ENCODE results near the gene COX4I1.

COX4I1 gene

DNA sequence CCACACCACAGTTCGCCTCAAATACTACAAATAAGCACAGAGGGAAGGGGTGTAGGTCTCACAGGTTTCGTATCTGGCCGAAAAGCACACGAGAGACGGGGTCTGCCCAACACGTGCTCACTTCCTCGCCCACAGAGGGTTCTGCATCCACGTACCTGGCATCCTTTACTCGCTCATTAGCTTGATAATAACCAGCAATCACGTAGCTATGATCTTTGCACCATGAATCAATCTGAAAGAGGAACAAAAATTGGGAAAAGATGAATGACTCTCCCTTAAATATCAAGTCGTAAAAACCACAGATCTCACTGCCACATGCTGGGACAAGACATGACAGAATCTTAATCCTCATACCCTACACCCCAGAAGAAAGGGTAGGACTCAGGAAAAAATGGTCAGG, 10.7 kb upstream of the COX4I1 start:
- Histone ChIP-seq H3K36me3 (ENCODE audit: control insufficient read depth, insufficient read depth, low read length) (peaks cover 32% of the 10 kb centered on the region), H3K9ac (ENCODE audit: low read depth, low read length) (no peak overlapping the region), H3K4me1 (ENCODE audit: control insufficient read depth, insufficient read depth, low read length) (no peaks in the 10 kb centered on the region), H3K9me3 (ENCODE audit: control insufficient read depth, insufficient read depth, low read length) (no peaks in the 10 kb centered on the region), H3K4me3 (ENCODE audit: low read depth, low read length) (no peak overlapping the region), H3K27me3 (ENCODE audit: control insufficient read depth, insufficient read depth, low read length) (no peaks in the 10 kb centered on the region)

DNA sequence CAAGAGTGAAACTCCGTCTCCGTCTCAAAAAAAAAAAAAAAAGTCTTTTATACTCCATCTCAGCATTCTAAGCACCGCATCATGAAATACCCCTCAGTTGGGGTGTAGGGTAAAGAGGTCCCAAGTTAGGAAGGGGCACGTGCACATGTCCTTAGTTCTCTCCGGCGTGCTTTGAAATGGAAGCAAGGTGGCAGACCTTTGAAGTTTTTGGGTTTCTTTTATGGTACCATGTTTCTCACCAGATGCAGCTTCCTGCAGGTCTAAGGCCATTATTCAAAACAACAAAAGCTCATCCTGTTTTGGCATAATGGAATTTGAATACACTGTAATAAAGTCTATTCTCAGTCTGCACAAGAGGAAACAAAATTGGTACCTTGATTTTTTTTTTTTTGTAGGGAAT, 9.7 kb upstream of the COX4I1 start:
- no peak overlapping the region for H3K9ac ChIP-seq (ENCODE audit: low read depth, low read length)
- no peaks in the 10 kb centered on the region for H3K27me3 ChIP-seq (ENCODE audit: control insufficient read depth, insufficient read depth, low read length)
- no peaks in the 10 kb centered on the region for H3K4me1 ChIP-seq (ENCODE audit: control insufficient read depth, insufficient read depth, low read length)
- no peaks in the 10 kb centered on the region for H3K9me3 ChIP-seq (ENCODE audit: control insufficient read depth, insufficient read depth, low read length)
- no peak overlapping the region for H3K4me3 ChIP-seq (ENCODE audit: low read depth, low read length)
- peaks cover 34% of the 10 kb centered on the region for H3K36me3 ChIP-seq (ENCODE audit: control insufficient read depth, insufficient read depth, low read length)

DNA sequence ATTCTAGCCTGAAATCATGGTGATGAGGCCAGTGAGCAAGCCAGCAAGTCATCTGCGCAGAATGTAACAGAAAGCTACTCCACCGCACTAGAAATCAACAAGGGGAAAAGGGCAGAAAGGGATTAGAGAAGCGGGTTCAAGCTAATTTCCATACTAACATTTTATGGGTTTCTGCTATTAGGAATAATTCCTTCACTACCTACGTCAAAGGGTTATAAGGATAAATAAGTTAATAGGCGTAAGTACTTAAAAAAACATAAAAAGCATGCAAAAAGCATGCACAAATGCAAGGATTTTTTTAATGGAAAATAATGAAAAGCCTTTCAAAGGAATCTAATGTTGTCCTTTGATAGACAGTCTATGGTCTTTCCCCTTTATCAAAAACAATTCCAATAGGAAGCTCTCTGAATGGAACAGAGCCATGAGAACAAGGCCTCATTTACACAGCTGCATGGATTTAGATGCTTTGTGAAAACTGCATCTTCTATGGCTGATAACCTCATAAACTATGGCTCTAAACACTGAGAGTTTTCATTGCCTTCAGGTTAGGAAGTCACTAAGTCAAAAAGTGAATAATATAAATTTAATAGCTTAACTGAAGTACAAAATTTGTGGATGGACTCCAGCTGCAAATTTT, 5.7 kb upstream of the COX4I1 start:
- Histone ChIP-seq H3K4me3 (ENCODE audit: low read depth, low read length) (no peak overlapping the region), H3K27me3 (ENCODE audit: control insufficient read depth, insufficient read depth, low read length) (no peaks in the 10 kb centered on the region), H3K9me3 (ENCODE audit: control insufficient read depth, insufficient read depth, low read length) (no peaks in the 10 kb centered on the region), H3K36me3 (ENCODE audit: control insufficient read depth, insufficient read depth, low read length) (peaks cover 18% of the 10 kb centered on the region), H3K4me1 (ENCODE audit: control insufficient read depth, insufficient read depth, low read length) (peaks cover 3% of the 10 kb centered on the region), H3K9ac (ENCODE audit: low read depth, low read length) (no peak overlapping the region)

- H3K36me3 ChIP-seq (ENCODE audit: control insufficient read depth, insufficient read depth, low read length): peaks cover 18% of the 10 kb centered on the region
- H3K4me1 ChIP-seq (ENCODE audit: control insufficient read depth, insufficient read depth, low read length): peaks cover 3% of the 10 kb centered on the region
- no peaks in the 10 kb centered on the region for H3K27me3 ChIP-seq (ENCODE audit: control insufficient read depth, insufficient read depth, low read length)
- H3K9me3 ChIP-seq (ENCODE audit: control insufficient read depth, insufficient read depth, low read length): no peaks in the 10 kb centered on the region
- no peak overlapping the region for H3K9ac ChIP-seq (ENCODE audit: low read depth, low read length)
- no peak overlapping the region for H3K4me3 ChIP-seq (ENCODE audit: low read depth, low read length)
Measured at GRCh38 chr16:85794696-85795095, 4.8 kb upstream of the COX4I1 start.

GRCh38 chr16:85796152-85796551, 3.3 kb upstream of the COX4I1 start:
- Histone ChIP-seq H3K9ac (ENCODE audit: low read depth, low read length) (no peak overlapping the region), H3K27me3 (ENCODE audit: control insufficient read depth, insufficient read depth, low read length) (no peaks in the 10 kb centered on the region), H3K4me1 (ENCODE audit: control insufficient read depth, insufficient read depth, low read length) (peaks cover 3% of the 10 kb centered on the region), H3K4me3 (ENCODE audit: low read depth, low read length) (no peak overlapping the region), H3K36me3 (ENCODE audit: control insufficient read depth, insufficient read depth, low read length) (peaks cover 18% of the 10 kb centered on the region), H3K9me3 (ENCODE audit: control insufficient read depth, insufficient read depth, low read length) (no peaks in the 10 kb centered on the region)

GRCh38 chr16:85796599-85796998, 2.9 kb upstream of the COX4I1 start:
- Histone ChIP-seq H3K9ac (ENCODE audit: low read depth, low read length) (no peak overlapping the region), H3K4me1 (ENCODE audit: control insufficient read depth, insufficient read depth, low read length) (peaks cover 3% of the 10 kb centered on the region), H3K36me3 (ENCODE audit: control insufficient read depth, insufficient read depth, low read length) (peaks cover 20% of the 10 kb centered on the region), H3K4me3 (ENCODE audit: low read depth, low read length) (no peak overlapping the region), H3K27me3 (ENCODE audit: control insufficient read depth, insufficient read depth, low read length) (no peaks in the 10 kb centered on the region), H3K9me3 (ENCODE audit: control insufficient read depth, insufficient read depth, low read length) (no peaks in the 10 kb centered on the region)

DNA sequence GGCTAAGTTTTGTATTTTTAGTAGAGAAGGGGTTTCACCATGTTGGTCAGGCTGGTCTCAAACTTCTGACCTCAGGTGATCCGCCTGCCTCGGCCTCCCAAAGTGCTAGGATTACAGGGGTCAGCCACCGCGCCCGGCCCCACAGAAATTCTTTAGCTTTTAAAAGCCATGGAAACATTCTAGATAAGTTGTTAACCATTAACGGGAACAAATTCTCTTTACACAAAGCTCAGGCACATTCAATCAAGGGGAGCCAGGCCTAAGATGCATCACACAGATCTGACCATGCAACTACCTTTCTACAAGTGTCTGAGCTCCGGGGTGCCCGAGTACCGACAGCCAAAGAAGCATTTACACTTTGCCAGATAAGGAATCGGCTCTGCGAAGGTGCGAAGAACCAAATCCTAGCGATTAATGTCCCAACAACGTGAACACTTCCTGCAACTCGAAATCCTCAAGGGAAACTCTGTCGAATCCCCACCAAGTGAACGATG, 1.2 kb upstream of the COX4I1 start:
- H3K27me3 ChIP-seq (ENCODE audit: control insufficient read depth, insufficient read depth, low read length): no peaks in the 10 kb centered on the region
- no peaks in the 10 kb centered on the region for H3K9me3 ChIP-seq (ENCODE audit: control insufficient read depth, insufficient read depth, low read length)
- H3K4me1 ChIP-seq (ENCODE audit: control insufficient read depth, insufficient read depth, low read length): peaks cover 3% of the 10 kb centered on the region
- H3K4me3 ChIP-seq (ENCODE audit: low read depth, low read length): peak overlapping the region; percentile 97
- peaks cover 28% of the 10 kb centered on the region for H3K36me3 ChIP-seq (ENCODE audit: control insufficient read depth, insufficient read depth, low read length)
- H3K9ac ChIP-seq (ENCODE audit: low read depth, low read length): peak overlapping the region; percentile 91

DNA sequence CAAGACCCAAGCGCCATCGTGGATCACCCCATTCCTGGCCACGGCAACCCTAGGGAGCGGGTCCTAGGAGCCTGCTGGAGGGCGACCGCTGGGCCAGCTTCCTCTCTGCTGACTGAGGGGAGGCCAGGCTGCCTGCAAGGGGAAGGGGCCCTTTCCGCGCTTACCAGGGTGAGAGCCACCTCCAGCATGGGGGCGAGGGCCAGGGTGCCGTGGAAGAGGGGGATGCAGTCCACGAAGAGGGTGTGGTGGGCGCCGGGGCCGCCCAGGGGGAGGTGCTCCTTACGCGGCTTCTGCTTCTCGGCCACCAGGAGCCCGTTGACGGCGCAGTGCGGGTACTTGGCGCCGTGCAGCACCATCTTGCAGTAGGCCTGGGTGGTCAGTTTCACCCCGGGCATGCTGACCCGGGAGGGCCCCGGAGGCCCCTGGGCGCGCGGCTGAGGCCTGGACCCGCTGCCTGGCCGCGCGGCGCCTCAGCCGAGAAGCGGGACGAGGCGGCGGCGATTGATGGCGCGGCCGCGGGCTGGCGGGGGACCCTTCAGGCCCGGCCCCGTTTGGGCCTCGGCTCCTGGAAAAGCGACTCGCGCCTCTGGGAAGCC, 496 bp upstream of the COX4I1 start:
- Histone ChIP-seq H3K9me3 (ENCODE audit: control insufficient read depth, insufficient read depth, low read length) (no peaks in the 10 kb centered on the region), H3K4me3 (ENCODE audit: low read depth, low read length) (peak overlapping the region; percentile 97), H3K27me3 (ENCODE audit: control insufficient read depth, insufficient read depth, low read length) (no peaks in the 10 kb centered on the region), H3K4me1 (ENCODE audit: control insufficient read depth, insufficient read depth, low read length) (peaks cover 3% of the 10 kb centered on the region), H3K9ac (ENCODE audit: low read depth, low read length) (peak overlapping the region; percentile 91), H3K36me3 (ENCODE audit: control insufficient read depth, insufficient read depth, low read length) (peaks cover 32% of the 10 kb centered on the region)

DNA sequence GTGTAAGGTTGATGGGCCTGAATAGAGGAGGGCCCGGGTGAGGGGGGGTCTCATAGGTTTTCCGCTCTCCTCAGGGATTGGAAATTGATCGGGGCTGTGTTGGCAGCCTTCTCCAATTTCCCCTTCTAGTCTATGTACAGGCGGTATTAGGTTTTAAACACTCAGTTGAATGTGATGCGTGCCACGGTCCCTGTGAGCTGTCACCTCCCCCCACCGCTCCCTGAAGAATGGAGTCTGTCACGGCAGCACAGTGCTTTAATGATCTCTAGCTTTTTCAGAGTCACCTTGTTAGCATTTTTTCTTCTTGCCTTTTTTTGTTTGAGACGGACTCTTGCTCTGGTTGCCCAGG, 800 bp downstream of the COX4I1 start:
- H3K27me3 ChIP-seq (ENCODE audit: control insufficient read depth, insufficient read depth, low read length): no peaks in the 10 kb centered on the region
- peak overlapping the region; percentile 73 for H3K9ac ChIP-seq (ENCODE audit: low read depth, low read length)
- peak overlapping the region; percentile 97 for H3K4me3 ChIP-seq (ENCODE audit: low read depth, low read length)
- no peaks in the 10 kb centered on the region for H3K9me3 ChIP-seq (ENCODE audit: control insufficient read depth, insufficient read depth, low read length)
- H3K36me3 ChIP-seq (ENCODE audit: control insufficient read depth, insufficient read depth, low read length): peaks cover 38% of the 10 kb centered on the region
- peaks cover 3% of the 10 kb centered on the region for H3K4me1 ChIP-seq (ENCODE audit: control insufficient read depth, insufficient read depth, low read length)

GRCh38 chr16:85803570-85803969, 4.1 kb downstream of the COX4I1 start:
- Histone ChIP-seq H3K36me3 (ENCODE audit: control insufficient read depth, insufficient read depth, low read length) (peaks cover 43% of the 10 kb centered on the region), H3K4me3 (ENCODE audit: low read depth, low read length) (no peak overlapping the region), H3K9me3 (ENCODE audit: control insufficient read depth, insufficient read depth, low read length) (no peaks in the 10 kb centered on the region), H3K4me1 (ENCODE audit: control insufficient read depth, insufficient read depth, low read length) (no peaks in the 10 kb centered on the region), H3K27me3 (ENCODE audit: control insufficient read depth, insufficient read depth, low read length) (no peaks in the 10 kb centered on the region), H3K9ac (ENCODE audit: low read depth, low read length) (no peak overlapping the region)

DNA sequence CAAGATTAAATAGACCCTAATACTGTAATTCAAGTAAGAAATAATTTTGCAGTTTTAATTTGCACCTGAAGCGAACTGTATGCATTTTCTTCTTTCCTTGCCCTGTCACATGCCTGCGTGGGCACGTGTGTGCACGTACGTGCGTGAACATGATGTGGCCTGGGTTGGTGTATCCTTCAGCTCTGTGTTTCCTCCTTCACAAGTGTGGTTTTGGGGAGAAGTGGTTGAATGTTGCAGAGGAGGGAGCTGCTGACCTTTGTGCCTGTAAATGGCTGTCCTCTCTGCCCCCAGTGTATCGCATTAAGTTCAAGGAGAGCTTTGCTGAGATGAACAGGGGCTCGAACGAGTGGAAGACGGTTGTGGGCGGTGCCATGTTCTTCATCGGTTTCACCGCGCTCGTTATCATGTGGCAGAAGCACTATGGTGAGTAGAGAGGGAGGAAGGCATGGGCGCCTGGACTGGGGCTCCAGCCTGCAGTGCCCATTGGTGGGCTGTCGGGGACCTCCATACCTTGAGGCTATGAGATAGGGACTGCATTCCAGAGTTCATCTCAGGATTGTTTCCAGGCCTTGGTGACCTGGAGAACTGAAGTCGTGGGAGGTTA, 6.0 kb downstream of the COX4I1 start:
- no peaks in the 10 kb centered on the region for H3K9me3 ChIP-seq (ENCODE audit: control insufficient read depth, insufficient read depth, low read length)
- H3K4me1 ChIP-seq (ENCODE audit: control insufficient read depth, insufficient read depth, low read length): no peaks in the 10 kb centered on the region
- H3K36me3 ChIP-seq (ENCODE audit: control insufficient read depth, insufficient read depth, low read length): peaks cover 43% of the 10 kb centered on the region
- no peak overlapping the region for H3K9ac ChIP-seq (ENCODE audit: low read depth, low read length)
- no peak overlapping the region for H3K4me3 ChIP-seq (ENCODE audit: low read depth, low read length)
- no peaks in the 10 kb centered on the region for H3K27me3 ChIP-seq (ENCODE audit: control insufficient read depth, insufficient read depth, low read length)

GRCh38 chr16:85806539-85806938, 7.0 kb downstream of the COX4I1 start:
- H3K4me3 ChIP-seq (ENCODE audit: low read depth, low read length): no peak overlapping the region
- peaks cover 41% of the 10 kb centered on the region for H3K36me3 ChIP-seq (ENCODE audit: control insufficient read depth, insufficient read depth, low read length)
- H3K4me1 ChIP-seq (ENCODE audit: control insufficient read depth, insufficient read depth, low read length): no peaks in the 10 kb centered on the region
- no peak overlapping the region for H3K9ac ChIP-seq (ENCODE audit: low read depth, low read length)
- H3K9me3 ChIP-seq (ENCODE audit: control insufficient read depth, insufficient read depth, low read length): no peaks in the 10 kb centered on the region
- peaks cover 1% of the 10 kb centered on the region for H3K27me3 ChIP-seq (ENCODE audit: control insufficient read depth, insufficient read depth, low read length)

All from iPS-15b (cell line).